Midbrain (tissue), 1 donor: Measurements from ENCODE around the gene HEATR9.

Experiments
- DNase-seq: peaks from one replicate; lab custom pipeline; 2025; lab: John Stamatoyannopoulos, UW

HEATR9 gene

GRCh38 chr17:35809855-35810461 is 58.7 kb downstream of the HEATR9 start:
- DNase-seq = no peak

- DNase-seq = peak; percentile 98
Observed at GRCh38 chr17:35808962-35809854, 59.5 kb downstream of the HEATR9 start, which contains the start of gene TAF15. TAF15 (plus strand) TSS chr17:35809484; CDS start chr17:35809570, 86 bp downstream.

- no peak for DNase-seq
Observed at GRCh38 chr17:35808240-35808961, 60.3 kb downstream of the HEATR9 start.

- DNase-seq = no peak
Observed at GRCh38 chr17:35807371-35808144, 61.1 kb downstream of the HEATR9 start.
